ENCODE data around the gene CD151. TPM values are rescaled to one million over a fixed set of nuclear protein-coding genes. Genes with fewer than 3 reads are reported as not detected.

CD151 gene
- total RNA-seq, 2 experiments from 2014 or later, result 20.2 to 20.8 TPM

DNA sequence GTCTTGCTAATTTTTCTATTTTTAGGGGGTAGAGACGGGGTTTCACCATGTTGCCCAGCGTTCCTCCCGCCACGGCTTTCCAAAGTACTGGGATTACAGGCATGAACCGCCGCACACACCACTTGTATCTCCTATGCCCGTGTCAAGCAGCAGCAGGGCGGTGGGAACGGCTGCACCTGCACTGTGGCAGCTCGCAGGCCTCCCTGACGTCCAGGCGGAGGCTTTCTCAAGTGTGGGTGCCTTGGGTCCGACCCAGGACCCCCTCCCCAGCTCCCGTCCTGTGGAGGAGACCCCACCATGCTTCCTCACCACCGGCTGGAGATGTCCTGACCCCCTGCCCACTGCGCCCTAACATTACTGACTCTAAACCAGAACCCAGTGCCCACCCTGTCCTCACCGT, 35.6 kb downstream of the CD151 start:
- Mint-ChIP-seq H3K36me3 (ENCODE audit: low read depth) (no peaks in the 10 kb centered on the region), H3K27me3 (no peaks in the 10 kb centered on the region), H3K27ac (no peak overlapping the region), H3K4me1 (ENCODE audit: low read depth) (no peaks in the 10 kb centered on the region), H3K4me3 (no peak overlapping the region), H3K9me3 (no peaks in the 10 kb centered on the region)
- CTCF ChIA-PET, result no interaction called here
- POLR2A ChIA-PET, result no interaction called here
- ATAC-seq (ENCODE audit: poor library complexity) (no peak), DNase-seq (no peak)
- H3K27ac ChIP-seq (ENCODE audit: low read depth in 1 of 2, low read length in 2 of 2), result no peak overlapping the region
- no peaks in the 10 kb centered on the region for H3K9me3 ChIP-seq (ENCODE audit: control insufficient read depth in 1 of 2, insufficient read depth in 1 of 2, low read length in 2 of 2)
- H3K4me1 ChIP-seq (ENCODE audit: insufficient read depth, low read length), result no peaks in the 10 kb centered on the region
- H3K4me3 ChIP-seq (ENCODE audit: low read length), result no peak overlapping the region
- H3K27me3 ChIP-seq (ENCODE audit: control insufficient read depth in 1 of 2, insufficient read depth in 2 of 2, low read length in 2 of 2), result no peaks in the 10 kb centered on the region
- H3K36me3 ChIP-seq (ENCODE audit: insufficient read depth, low read length), result peaks cover 4% of the 10 kb centered on the region
- TF ChIP-seq, protein P1, sequence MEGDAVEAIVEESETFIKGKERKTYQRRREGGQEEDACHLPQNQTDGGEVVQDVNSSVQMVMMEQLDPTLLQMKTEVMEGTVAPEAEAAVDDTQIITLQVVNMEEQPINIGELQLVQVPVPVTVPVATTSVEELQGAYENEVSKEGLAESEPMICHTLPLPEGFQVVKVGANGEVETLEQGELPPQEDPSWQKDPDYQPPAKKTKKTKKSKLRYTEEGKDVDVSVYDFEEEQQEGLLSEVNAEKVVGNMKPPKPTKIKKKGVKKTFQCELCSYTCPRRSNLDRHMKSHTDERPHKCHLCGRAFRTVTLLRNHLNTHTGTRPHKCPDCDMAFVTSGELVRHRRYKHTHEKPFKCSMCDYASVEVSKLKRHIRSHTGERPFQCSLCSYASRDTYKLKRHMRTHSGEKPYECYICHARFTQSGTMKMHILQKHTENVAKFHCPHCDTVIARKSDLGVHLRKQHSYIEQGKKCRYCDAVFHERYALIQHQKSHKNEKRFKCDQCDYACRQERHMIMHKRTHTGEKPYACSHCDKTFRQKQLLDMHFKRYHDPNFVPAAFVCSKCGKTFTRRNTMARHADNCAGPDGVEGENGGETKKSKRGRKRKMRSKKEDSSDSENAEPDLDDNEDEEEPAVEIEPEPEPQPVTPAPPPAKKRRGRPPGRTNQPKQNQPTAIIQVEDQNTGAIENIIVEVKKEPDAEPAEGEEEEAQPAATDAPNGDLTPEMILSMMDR (IDR thresholded peaks at IDR 0.05), result no peak
- intact Hi-C loops (cut with DNase I, micrococcal nuclease), result no loop called here

DNA sequence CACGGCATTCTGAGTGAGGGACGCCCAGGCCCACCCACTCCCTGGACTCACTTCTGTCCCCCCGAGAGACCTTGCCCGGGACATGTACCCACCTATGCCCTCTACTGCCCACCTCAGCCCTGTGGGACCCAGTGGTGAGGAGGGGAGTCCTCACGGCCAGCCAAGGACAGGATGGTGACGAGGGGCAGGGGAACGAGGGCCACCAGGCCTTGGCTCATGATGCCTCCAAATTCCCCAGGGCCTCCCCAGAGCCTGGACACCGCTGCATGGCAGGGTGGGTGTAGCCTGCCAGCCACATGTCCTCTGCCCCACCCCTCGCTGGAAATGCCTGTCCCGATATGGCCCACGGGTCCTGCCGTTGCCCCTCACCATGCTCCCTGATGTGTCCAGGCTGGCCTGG, 36.0 kb downstream of the CD151 start:
- ATAC-seq (ENCODE audit: poor library complexity), result no peak
- Histone ChIP-seq H3K27ac (ENCODE audit: low read depth in 1 of 2, low read length in 2 of 2) (no peak overlapping the region), H3K27me3 (ENCODE audit: control insufficient read depth in 1 of 2, insufficient read depth in 2 of 2, low read length in 2 of 2) (no peaks in the 10 kb centered on the region), H3K4me1 (ENCODE audit: insufficient read depth, low read length) (no peaks in the 10 kb centered on the region), H3K4me3 (ENCODE audit: low read length) (no peak overlapping the region), H3K36me3 (ENCODE audit: insufficient read depth, low read length) (peaks cover 4% of the 10 kb centered on the region), H3K9me3 (ENCODE audit: control insufficient read depth in 1 of 2, insufficient read depth in 1 of 2, low read length in 2 of 2) (no peaks in the 10 kb centered on the region)
- intact Hi-C loops (cut with DNase I, micrococcal nuclease), result no loop called here
- no peaks in the 10 kb centered on the region for H3K27me3 Mint-ChIP-seq
- ChIA-PET CTCF (no interaction called here), POLR2A (interaction anchor here (1.0 kb wide), 1 partner anchor 21 kb away, joined by 3 read pairs; no protein-coding TSS in a partner anchor)
- no peak for DNase-seq
- TF ChIP-seq, protein P1 (IDR thresholded peaks at IDR 0.05), result no peak
- H3K36me3 Mint-ChIP-seq (ENCODE audit: low read depth), result peaks cover 4% of the 10 kb centered on the region
- no peaks in the 10 kb centered on the region for H3K9me3 Mint-ChIP-seq
- H3K27ac Mint-ChIP-seq, result no peak overlapping the region
- no peak overlapping the region for H3K4me3 Mint-ChIP-seq
- H3K4me1 Mint-ChIP-seq (ENCODE audit: low read depth), result no peaks in the 10 kb centered on the region

DNA sequence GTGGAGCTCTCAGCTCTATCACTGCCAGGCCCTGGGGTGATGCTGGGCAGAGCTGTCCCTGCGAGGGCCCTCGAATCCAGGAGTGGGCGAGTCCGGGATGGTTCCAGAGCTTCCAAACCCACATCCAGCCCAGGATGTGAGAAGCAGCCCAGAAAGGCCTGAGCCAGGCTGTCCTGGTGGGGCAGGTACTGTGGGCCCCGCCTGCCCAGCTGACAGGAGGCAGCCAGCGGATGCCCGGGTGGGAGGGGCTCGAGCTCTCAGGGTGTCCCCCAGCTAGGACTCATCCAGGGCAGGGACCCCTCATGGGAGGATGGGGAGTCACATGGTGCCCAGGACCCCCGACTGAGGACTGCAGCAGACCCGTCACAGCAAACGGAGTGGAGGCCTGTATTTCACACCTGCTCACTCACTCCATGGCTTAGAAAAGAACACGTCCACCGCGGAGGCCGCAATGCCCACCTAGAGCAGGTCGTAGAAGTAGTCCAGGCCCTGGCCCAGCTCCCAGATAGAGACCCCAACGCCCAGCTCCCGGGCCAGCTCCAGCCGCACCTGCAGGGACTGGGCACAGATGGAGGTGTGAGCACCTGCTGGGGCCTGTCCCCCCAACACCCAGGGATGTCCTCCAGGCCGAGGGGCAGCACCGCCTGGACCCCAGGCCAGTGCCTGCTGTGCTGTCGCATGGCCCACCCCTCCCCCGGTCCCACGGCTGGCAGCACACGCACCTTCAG, 36.8 kb downstream of the CD151 start:
- Histone ChIP-seq H3K4me1 (ENCODE audit: insufficient read depth, low read length) (no peaks in the 10 kb centered on the region), H3K4me3 (ENCODE audit: low read length) (no peak overlapping the region), H3K27ac (ENCODE audit: low read depth in 1 of 2, low read length in 2 of 2) (no peak overlapping the region), H3K27me3 (ENCODE audit: control insufficient read depth in 1 of 2, insufficient read depth in 2 of 2, low read length in 2 of 2) (no peaks in the 10 kb centered on the region), H3K9me3 (ENCODE audit: control insufficient read depth in 1 of 2, insufficient read depth in 1 of 2, low read length in 2 of 2) (no peaks in the 10 kb centered on the region), H3K36me3 (ENCODE audit: insufficient read depth, low read length) (peaks cover 4% of the 10 kb centered on the region)
- ChIA-PET CTCF (no interaction called here), POLR2A (interaction anchor here (1.0 kb wide), 1 partner anchor 21 kb away, joined by 3 read pairs; no protein-coding TSS in a partner anchor)
- intact Hi-C loops (cut with DNase I, micrococcal nuclease), result no loop called here
- peaks cover 5% of the 10 kb centered on the region for H3K36me3 Mint-ChIP-seq (ENCODE audit: low read depth)
- ATAC-seq (ENCODE audit: poor library complexity) (no peak), DNase-seq (no peak)
- TF ChIP-seq, protein P1 (IDR thresholded peaks at IDR 0.05), result no peak
- no peaks in the 10 kb centered on the region for H3K4me1 Mint-ChIP-seq (ENCODE audit: low read depth)
- H3K9me3 Mint-ChIP-seq, result no peaks in the 10 kb centered on the region
- H3K27me3 Mint-ChIP-seq, result no peaks in the 10 kb centered on the region
- H3K4me3 Mint-ChIP-seq, result no peak overlapping the region
- H3K27ac Mint-ChIP-seq, result no peak overlapping the region

All from CD4-positive, alpha-beta T cell (primary cell).